NCI-H2029 treated with DMSO at 0.1 percent for 48 hours (cell line): ENCODE results near the gene NEDD4L.

Experiments used
- DNase-seq: peaks from one replicate; lab custom pipeline; 2025; lab: John Stamatoyannopoulos, UW

NEDD4L gene

DNA sequence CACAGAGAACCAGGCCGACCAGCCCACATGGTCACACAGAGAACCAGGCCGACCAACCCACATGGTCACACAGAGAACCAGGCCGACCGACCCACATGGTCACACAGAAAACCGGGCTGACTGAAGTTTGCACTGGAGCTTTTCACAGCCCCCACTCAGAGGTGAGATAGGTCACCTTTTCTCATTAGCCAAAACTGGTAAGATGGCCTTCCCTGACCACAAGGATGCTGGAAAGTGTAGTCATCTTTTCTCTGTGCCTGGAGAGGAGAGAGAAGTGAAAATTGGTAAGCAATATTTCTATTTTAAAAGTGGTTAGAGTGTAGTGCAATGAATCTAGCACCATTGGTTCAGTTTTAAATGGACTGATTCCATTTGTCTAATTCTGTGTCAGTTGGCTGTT, 247.1 kb downstream of the NEDD4L start:
- no peak for DNase-seq

DNA sequence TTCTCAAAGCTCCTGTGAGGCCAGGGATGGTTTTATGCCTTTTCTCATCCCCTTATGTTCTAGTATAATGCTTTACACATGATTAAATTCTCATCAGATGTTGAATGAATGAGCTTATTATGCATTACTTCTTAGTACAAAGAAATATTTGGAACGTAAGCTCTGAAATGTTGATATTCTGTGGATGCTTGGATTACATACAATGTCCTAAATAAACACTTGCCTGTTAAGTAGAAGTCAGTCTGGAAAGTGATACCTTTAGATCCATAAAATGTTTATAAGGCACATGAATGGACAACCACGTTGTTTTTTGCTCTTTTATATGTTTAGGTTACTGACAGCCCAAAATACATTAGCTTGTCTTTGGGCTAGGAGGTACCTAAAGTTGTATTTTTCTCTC, 248.6 kb downstream of the NEDD4L start:
- DNase-seq, result no peak

DNA sequence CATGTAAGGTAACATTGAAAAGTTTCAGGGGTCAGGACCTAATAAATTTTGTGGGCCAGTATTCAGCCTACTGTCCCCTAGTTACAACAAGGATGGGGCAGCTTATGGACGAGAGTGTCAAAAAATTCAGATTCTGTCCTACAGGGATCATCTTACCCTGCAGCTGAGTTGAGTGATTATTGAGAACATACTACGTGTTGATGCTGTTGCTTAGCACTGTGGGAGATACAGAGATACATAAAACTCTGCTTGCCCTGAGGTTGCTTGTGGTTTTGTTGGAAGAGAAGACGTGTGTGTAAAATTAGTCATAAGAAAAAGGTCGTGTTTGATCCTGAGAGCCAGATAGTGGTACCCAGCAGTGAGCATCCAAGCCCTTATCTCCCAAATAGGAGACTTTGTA, 253.2 kb downstream of the NEDD4L start:
- no peak for DNase-seq

DNA sequence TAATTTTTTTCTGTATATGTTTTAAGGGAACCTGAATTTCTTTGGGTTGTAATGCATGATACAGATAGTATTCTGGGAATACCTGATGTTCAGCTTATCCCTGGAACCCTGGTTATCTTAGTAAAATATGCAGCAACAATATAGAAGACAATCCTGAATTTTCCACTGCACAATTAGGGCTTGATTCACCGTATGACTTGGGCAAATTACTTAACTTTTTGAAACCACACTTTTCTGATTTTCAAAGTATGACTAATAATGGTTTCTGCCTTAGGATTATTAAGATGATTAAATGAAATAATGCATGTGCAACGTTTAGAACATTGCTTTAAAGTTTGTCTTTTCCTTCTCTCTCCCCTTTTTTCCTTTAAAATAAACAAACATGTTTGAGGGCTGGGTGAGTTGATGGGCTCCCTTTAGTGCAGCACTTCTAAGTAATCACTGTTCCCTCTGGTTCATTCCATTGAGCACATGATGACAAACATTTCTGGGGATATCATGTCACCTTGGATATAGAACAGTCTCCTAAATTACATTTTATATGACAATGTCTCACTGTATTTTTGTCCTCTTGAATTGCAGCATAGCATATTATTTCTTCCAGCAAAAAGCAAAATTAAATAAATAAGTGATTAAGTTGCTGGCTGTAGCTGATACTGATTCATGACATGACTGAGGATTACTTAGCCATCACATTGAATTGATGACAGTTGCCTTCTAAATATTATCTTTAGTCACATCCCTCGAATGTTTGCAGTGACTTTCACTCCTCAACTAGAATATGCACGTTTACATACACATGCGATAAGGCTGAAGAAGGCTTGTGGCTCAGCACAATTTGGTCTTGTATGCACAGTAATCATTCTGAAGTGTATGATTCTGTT, 254.5 kb downstream of the NEDD4L start:
- DNase-seq, result no peak

DNA sequence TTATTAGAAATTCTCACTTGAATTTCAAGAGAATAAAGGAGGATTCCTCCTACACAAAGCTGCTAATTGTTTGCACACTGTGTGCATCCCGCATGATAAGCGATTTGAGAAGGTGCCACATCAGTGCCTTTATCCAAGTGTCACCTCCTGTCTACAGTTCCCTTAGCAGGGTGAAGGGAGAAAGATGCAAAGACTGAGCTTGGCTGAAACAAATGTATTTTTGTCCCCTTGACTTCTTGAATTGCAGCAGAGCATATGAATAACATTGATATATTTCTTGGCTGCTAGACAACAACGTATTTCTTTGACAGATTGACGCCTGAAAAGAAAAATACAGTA, 255.1 kb downstream of the NEDD4L start:
- DNase-seq, result no peak

DNA sequence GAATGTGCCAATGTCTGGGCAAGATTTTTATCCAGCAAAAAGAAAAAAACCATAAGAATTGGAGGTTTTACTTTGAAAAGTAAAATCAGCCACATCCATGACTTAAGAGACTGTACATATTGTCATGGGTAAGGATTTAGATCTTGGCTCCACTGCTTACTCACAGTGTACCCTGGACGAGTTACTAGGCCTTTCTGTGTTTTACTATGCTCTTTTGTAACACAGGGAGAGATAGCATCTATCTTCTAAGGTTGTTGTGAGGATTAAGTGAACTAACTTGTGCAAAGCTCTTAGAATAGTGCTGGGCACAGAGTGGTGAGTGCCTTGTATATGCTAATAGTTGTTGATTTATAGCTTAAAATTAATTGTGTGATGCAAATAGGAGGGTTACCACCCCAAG, 255.9 kb downstream of the NEDD4L start:
- DNase-seq, result no peak

DNA sequence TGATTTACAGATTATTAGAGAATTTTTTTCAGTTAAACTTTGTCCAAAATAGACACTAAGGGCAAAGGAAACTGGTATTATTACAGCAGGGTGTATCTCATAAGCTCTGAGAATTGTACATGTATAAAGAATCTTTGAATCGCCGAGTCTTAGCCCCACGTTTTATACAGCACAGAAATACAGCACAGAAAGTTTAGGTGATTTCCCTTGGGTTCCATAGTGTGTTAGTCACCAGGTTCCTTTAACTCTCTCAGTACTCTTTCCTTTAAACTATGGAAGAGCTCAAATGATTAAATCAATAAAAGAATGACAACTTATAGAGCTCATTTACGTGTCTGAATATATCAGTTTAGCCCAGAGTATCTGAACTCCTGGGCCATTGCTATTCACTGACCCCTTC, 256.8 kb downstream of the NEDD4L start:
- DNase-seq, result no peak

DNA sequence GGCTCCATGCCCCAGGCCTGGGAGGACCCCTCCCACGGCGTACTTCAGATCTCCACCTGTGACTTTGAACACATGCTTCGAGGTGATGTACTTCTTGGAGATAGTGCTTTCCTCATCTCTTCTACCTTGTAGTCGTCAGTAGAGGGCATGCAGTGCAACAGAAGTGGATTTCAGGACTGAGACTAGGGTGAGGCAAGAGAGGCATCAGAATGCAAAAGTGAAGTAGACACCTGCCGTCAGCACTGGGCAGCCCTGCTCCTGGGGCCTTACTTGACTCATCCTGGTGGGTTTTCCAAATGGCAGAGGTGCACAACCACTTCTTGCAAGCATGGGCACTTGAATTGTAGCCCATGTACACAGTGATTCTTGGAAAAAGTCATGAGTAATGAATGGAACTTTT, 258.8 kb downstream of the NEDD4L start:
- no peak for DNase-seq

DNA sequence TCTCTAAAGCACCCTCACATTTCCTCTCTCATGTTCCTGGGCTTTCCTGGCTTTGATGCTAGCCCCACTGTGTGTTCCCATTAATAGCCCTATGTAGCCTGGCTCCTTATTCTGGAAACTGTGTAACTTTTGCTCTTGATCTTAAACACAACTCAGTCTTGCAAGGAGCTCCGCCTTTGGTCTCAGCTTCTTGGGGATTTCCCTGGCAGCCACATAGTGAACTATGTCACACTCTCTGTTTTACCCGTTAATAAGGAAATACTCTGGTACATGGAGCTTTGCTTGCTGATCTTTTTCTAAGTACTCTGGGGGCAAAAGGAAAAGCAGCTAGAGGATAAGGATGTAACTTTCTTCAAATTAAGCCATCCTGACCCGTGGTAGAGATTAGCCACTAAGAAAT, 259.3 kb downstream of the NEDD4L start:
- no peak for DNase-seq

DNA sequence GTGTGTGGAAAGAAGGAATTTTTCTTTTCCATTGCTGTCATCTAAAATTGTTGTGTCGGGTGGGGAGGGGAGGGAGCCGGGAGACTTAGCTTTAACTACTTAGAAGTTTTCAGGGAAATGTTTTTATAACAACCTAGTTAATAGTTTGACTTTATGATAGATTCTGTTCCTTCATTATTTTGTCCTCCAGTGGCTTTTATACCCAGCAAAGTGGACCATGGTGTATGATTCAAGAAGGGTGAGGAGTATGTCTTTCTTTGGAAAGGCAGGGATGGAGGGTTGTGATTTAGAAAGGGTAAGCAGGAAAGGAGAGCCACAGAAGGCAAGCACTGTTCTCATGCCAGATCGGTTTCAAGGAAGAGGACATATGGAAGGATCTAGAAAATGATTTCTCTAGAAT, 261.8 kb downstream of the NEDD4L start:
- no peak for DNase-seq

DNA sequence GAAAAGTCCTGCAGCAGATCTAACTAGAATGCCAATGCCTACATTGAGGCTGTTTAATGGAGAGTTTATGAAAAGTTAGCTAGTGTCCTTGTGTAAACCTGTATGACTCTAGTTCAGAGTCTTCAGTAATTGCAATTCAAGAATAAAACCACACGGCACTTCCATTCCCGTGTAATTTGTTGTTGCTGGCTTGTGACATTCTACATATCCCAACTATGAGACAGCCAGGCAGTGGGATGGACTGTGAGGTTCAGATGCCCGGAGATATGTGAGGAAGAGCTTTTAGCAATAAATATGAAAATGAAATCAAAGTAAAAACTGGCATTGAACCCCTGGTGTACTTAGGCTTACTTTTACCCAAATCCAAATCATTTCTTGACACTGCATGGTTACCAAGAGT, 263.4 kb downstream of the NEDD4L start:
- DNase-seq, result no peak

DNA sequence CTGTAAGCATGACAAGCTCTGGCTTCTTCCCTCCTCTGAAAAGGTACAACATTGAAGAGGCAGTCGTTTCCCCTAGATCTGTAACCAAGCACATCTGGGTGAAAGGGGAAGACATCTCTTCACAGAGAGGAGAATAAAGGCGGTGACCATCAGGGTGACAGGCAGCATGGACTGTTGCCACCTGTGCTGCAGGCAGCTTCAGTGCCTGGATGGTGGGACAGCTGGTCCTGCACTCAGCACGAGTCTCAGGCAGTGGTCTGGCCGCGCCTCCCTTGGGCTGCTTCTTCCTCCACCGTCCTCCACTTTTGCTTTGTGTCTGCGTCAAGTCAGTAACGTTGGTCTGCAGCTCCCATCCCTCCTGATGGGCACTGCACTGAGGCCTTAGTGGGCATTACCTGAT, 264.4 kb downstream of the NEDD4L start:
- DNase-seq, result no peak

DNA sequence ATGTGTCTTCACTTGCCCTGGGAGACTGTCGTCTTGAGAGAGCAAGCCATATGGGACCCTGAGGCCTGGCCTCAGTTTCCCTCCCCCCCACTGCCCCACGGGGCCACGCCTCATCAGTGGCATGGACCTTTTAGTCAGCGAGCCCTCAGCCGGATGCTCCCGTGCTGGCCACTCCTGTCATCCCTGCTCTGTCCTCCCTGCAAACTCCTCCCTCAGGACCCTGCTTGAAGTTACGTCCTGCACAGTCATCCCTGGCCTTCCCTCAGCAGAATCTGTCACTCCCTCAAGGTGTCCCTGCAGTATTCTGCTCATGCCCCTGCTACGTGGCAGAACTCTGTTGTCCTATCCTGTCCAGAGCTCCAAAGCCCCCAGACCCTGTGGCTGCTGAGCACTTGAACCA, 265.1 kb downstream of the NEDD4L start:
- no peak for DNase-seq

DNA sequence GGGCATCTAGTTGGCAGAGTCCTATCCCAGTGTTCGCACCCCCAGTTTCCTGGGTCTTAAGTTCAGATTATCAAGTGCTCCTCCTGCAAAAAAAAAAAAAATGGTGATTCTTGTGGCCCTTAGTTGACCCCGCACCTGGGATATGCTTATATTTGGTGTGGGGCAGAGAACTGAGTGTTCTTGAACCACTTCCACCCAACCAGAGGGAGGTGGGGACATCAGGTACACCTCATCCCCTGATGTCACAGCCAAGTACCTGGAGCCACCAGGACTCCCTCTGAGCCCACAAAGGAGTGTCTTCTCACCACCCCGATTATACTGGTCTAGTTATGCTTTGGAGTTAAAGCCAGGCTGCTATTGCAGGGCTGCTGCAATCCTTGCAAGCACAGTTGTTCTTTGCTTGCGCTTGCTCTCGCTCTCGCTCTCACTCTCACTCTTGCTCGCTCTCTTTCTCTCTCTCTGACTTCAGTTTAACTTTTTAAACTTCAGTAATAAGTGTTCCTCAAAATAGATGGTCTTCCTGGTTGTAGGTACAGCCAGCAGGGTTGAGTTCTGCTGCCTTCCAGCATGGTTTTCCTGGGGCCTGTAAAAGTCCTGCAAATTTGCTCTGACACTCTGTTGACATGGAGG, 265.7 kb downstream of the NEDD4L start:
- no peak for DNase-seq

DNA sequence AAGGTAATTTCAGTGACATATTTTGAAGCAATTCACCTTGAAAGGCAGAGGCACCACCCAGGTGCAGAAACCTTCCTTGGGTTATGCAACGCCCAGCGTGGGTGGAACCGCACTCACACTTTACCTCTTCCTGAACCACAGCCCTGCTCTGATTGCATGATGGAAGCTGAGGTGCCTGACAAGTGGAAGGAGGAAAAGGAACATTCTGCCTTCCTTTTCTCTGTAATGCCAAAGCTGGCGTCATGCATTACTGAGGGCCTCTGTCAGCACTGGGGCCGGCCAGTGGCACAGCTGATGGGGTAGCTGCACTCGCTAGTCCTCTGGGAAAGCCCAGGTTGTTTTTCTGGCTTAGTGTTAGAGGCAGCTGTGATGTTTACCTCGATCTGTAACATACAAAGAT, 266.5 kb downstream of the NEDD4L start:
- peak; percentile 33 for DNase-seq

DNA sequence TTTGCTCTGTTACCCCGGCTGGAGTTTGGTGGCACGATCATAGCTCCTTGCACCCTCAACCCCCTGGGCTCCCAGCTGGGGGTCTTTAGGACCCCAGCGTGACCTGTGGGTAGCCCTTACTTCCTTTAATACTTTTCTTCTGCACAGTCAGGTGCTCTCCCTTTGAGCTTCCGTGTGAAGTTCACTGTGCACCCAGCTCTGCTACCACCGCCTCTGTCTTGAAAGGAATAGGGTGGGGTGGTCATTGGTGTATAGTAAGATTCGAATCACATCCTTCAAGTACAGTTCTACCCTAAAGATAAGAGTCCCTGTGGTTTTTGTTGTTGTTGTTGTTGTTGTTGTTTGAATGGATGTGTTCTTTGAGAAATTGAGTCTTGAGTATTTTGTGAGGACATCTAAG, 267.4 kb downstream of the NEDD4L start:
- no peak for DNase-seq

DNA sequence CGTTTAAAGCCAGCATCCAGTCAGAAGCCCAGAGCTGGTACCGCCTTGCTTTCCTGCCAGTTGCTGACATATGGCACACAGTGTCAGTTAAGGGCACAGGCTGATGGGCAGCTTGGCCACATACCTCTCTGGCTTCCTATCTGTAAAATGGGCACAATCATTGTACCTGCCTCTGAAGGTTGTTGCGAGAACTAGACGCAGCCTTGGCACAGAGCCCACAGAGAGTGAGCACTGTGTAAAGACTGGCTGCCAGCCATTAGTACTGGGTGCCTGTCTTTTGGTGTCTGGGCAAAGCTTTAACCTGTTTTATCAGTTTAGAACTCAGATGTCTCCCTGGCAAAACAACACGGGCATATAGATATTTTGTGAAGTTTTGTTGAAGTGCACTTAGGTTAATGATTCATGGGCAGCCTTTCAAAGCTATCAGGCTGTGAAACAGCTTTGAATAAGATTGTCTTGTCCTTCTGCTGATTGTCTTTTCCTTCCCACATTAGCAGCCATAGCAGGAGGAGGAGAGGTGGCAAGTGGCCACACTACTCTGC, 269.5 kb downstream of the NEDD4L start:
- peak; percentile 70 for DNase-seq

DNA sequence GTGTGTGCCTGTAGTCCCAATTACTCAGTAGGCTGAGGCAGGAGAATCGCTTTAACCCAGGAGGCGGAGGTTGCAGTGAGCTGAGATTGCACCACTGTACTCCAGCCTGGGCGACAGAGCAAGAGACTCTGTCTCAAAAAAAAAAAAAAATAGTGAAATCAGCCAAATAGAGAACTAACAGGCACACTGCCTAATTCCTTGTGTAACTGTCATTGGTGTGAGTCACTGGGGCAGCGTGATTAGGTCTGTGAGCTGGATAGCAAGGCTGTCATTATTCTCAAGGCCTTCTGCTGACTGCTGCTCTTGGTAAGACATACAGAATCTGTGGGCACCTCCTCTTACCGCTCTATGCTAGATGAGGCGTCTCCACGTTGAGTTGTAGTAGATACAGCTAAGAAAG, 270.3 kb downstream of the NEDD4L start:
- no peak for DNase-seq

DNA sequence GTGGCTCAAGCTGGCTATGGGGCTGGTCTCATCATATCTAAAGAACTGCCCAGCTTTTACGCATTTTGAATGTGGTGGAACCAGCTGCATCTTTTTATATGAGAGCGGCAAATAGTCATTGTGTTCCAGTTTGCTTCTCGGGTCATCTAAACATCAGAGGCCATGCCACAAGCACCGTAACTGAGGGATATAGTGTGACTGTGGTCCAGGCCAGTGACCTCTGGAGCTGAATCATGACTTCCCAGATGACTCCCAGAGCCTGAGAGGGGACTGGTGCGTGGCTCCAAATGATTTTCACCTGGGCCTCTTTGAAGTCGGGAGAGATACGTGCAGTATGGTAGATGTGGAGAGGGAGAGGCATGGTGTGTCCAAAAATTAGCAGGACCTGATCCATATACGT, 271.0 kb downstream of the NEDD4L start:
- DNase-seq, result no peak

DNA sequence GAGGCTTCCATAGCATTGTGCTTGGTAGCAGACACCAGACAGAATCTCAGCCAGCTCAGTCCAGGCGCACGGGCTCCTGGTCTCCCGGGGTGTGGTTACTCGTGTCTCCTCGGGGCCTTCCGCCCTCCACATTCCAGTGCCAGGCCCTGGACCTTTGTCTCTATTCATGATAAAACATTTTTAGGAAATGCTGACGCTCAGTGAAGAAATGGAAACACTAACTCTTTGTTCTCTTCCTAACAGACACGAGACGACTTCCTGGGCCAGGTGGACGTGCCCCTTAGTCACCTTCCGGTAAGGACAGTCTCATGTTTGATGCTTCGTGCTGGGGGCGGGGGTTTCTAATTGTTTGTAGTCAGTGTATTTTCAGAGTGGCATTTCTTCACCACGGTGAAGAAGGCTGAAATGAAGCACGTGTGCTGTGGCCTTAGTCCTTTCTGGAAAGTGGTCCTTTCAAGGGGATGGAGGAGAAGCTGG, 271.8 kb downstream of the NEDD4L start:
- no peak for DNase-seq

DNA sequence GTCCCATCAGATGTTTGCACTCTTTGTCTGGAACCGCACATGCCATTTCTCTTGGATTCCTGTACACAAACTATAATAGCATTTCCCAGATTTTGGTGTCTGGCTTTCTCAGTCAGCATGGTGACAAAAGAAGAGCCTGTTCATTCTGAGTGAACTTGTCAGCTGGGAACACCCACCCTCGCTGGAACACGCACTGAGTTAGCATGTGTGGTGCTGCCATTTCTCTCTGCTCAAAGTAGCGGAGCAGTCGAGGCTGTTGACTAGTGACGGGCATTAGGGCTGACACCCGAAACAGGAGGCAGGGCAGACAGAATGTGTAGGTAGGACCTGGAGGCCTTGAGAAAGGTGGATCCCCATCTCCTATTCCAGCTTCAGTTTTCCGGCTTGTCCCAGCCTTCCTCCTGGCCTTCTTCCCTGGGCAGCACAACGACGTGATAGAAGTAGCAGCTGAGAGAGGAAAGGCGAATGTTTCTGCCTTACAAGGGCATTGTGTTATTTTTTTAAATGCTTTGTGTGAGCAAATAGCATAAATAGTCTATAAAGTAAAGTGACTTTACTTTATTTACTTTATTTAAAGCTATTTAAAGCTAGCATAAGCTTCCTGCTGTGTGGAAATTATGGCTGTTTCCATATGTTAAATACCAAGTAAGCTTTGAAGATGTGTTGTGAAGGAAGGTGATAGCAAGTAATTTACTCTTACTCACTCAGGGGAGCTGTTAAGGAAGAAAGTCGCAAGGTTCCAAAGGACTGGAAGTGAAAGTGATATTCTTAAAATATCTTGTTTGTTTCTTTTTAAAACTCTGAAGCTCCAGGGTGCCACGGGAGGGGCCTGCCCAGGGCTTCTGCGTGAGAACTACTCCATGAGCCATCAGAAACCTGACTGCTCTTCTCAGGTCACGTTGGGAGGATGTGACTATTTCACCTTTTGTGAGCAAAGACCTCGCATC, 272.6 kb downstream of the NEDD4L start:
- no peak for DNase-seq

DNA sequence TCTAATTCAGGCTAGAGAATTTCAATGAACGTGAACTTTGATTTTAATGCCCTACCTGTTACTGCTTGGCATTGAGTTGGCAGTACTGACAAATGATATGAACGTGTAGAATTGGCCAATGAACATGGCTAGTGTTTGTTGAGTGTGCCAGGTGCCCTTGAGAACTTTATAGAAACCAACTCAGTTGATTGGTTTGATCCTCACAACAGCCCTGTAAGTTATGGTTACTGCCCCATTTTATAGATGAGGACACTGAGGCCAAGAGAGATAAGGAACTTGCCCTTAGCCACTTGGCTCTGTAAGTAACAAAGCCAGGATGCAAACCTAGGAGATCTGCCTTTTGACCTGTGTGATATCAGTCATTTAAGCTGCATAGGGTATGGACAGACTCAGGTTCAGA, 275.7 kb downstream of the NEDD4L start:
- DNase-seq, result no peak
